ENCODE measurements around the gene PKD1L1.
"Not testable (repeated sequence)": the region's sequence is repeated elsewhere in the genome, so short reads cannot be mapped to it uniquely, and the experiment has no call there.

DNA sequence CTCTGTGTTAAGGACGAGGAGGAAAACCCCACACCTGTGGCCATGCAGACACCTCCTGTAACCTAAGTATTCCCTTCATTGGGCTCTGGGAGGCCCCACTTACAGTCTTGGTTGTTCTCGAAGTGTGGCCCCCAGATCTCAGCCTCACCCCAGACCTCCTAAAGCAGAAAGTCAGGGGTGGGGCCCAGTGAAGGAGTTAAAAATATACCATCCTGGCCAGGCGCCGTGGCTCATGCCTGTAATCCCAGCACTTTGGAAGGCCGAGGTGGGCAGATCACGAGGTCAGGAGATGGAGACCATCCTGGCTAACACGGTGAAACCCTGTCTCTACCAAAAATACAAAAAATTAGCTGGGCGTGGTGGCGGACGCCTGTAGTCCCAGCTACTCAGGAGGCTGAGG lies 5.6 kb downstream of the PKD1L1 start:
- not testable (repeated sequence) for TF ChIP-seq EP300 (IDR thresholded peaks at IDR 0.05)
- TF ChIP-seq, protein P1, sequence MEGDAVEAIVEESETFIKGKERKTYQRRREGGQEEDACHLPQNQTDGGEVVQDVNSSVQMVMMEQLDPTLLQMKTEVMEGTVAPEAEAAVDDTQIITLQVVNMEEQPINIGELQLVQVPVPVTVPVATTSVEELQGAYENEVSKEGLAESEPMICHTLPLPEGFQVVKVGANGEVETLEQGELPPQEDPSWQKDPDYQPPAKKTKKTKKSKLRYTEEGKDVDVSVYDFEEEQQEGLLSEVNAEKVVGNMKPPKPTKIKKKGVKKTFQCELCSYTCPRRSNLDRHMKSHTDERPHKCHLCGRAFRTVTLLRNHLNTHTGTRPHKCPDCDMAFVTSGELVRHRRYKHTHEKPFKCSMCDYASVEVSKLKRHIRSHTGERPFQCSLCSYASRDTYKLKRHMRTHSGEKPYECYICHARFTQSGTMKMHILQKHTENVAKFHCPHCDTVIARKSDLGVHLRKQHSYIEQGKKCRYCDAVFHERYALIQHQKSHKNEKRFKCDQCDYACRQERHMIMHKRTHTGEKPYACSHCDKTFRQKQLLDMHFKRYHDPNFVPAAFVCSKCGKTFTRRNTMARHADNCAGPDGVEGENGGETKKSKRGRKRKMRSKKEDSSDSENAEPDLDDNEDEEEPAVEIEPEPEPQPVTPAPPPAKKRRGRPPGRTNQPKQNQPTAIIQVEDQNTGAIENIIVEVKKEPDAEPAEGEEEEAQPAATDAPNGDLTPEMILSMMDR (IDR thresholded peaks at IDR 0.05), result not testable (repeated sequence)
